HG03064 (cell line): ENCODE results near the gene ADM2.

Source experiments
- ATAC-seq: cut with Tn5 transposase; IDR thresholded peaks from one replicate; pipeline ENCODE4 v1.9.1; 2021; ENCODE audit warnings: low read depth; ENCODE audit not compliant: unreplicated experiment

The ADM2 gene

GRCh38 chr22:50483106-50483505 lies 1.8 kb downstream of the ADM2 start:
- ATAC-seq = no peak

- no peak for ATAC-seq
Measured at GRCh38 chr22:50483556-50483955, 2.2 kb downstream of the ADM2 start.

- ATAC-seq = no peak
Measured at GRCh38 chr22:50483977-50484853, 2.9 kb downstream of the ADM2 start.

- ATAC-seq = no peak
Measured at GRCh38 chr22:50485221-50486131, 4.1 kb downstream of the ADM2 start.

GRCh38 chr22:50486561-50487289 lies 5.4 kb downstream of the ADM2 start, which contains the start of gene MIOX:
Gene MIOX (plus strand): TSS chr22:50486859. CDS start chr22:50486898, 39 bp downstream.
- ATAC-seq = no peak

GRCh38 chr22:50487290-50488005 lies 6.1 kb downstream of the ADM2 start:
- no peak for ATAC-seq

GRCh38 chr22:50488006-50488677 lies 6.8 kb downstream of the ADM2 start:
- ATAC-seq = no peak

GRCh38 chr22:50488886-50489285 lies 7.5 kb downstream of the ADM2 start:
- no peak for ATAC-seq

- ATAC-seq = no peak
Measured at GRCh38 chr22:50489363-50490243, 8.3 kb downstream of the ADM2 start.

- no peak for ATAC-seq
Measured at GRCh38 chr22:50490531-50491308, 9.4 kb downstream of the ADM2 start.

GRCh38 chr22:50497093-50497492 lies 15.8 kb downstream of the ADM2 start:
- ATAC-seq = no peak

GRCh38 chr22:50498322-50498890 lies 17.1 kb downstream of the ADM2 start:
- ATAC-seq = no peak

- ATAC-seq = no peak
Measured at GRCh38 chr22:50500452-50500851, 19.1 kb downstream of the ADM2 start.

GRCh38 chr22:50502096-50502495 lies 20.8 kb downstream of the ADM2 start:
- no peak for ATAC-seq

- no peak for ATAC-seq
Measured at GRCh38 chr22:50502628-50503474, 21.5 kb downstream of the ADM2 start.

GRCh38 chr22:50503475-50504145 lies 22.3 kb downstream of the ADM2 start:
- ATAC-seq = no peak
